Hepatic stellate cell (primary cell): ENCODE results near the gene ABI2.
A peak's percentile ranks its signal among the peaks of the same experiment; 100 is the strongest.
"Not testable (repeated sequence)": the region's sequence is repeated elsewhere in the genome, so short reads cannot be mapped to it uniquely, and the experiment has no call there.

Source experiments
- DNase-seq: peaks from one replicate; pipeline ENCODE4 v3.0.0; 2011; ENCODE audit warnings: low spot score

Gene ABI2

GRCh38 chr2:203327901-203328759 lies at the start of gene ABI2:
TSS of gene ABI2 (plus strand) at chr2:203328394. CDS start at chr2:203328515, 121 bp downstream.
- DNase-seq, result peak; percentile 94

- DNase-seq, result no peak
These were observed 48.9 kb upstream of the ABI2 start for GRCh38 chr2:203279288-203279687.

GRCh38 chr2:203280428-203281064 lies 47.6 kb upstream of the ABI2 start:
- DNase-seq, result no peak

GRCh38 chr2:203282101-203282500 lies 46.1 kb upstream of the ABI2 start:
- DNase-seq, result no peak

- no peak for DNase-seq
These were observed 41.7 kb upstream of the ABI2 start for GRCh38 chr2:203286532-203286931.

GRCh38 chr2:203301667-203302066 lies 26.5 kb upstream of the ABI2 start:
- peak; percentile 57 for DNase-seq

GRCh38 chr2:203302586-203302985 lies 25.6 kb upstream of the ABI2 start:
- DNase-seq, result not testable (repeated sequence)

GRCh38 chr2:203310688-203311436 lies 17.3 kb upstream of the ABI2 start:
- no peak for DNase-seq

- no peak for DNase-seq
These were observed 1.8 kb upstream of the ABI2 start for GRCh38 chr2:203326356-203326755.

GRCh38 chr2:203327582-203327900 lies 653 bp upstream of the ABI2 start:
- DNase-seq, result no peak

GRCh38 chr2:203328760-203329540 lies 756 bp downstream of the ABI2 start:
- DNase-seq, result peak; percentile 62

GRCh38 chr2:203330434-203330833 lies 2.2 kb downstream of the ABI2 start:
- DNase-seq, result no peak

- no peak for DNase-seq
These were observed 10.1 kb downstream of the ABI2 start for GRCh38 chr2:203338322-203338721.

GRCh38 chr2:203340791-203341487 lies 12.7 kb downstream of the ABI2 start:
- no peak for DNase-seq

- DNase-seq, result no peak
These were observed 13.6 kb downstream of the ABI2 start for GRCh38 chr2:203341741-203342310.

GRCh38 chr2:203342374-203342773 lies 14.2 kb downstream of the ABI2 start:
- not testable (repeated sequence) for DNase-seq

- no peak for DNase-seq
These were observed 16.5 kb downstream of the ABI2 start for GRCh38 chr2:203344667-203345066.

- DNase-seq, result no peak
These were observed 18.4 kb downstream of the ABI2 start for GRCh38 chr2:203346612-203347011.

GRCh38 chr2:203347375-203347774 lies 19.2 kb downstream of the ABI2 start:
- DNase-seq, result no peak

GRCh38 chr2:203352604-203353255 lies 24.5 kb downstream of the ABI2 start:
- DNase-seq, result no peak

- DNase-seq, result no peak
These were observed 26.8 kb downstream of the ABI2 start for GRCh38 chr2:203354966-203355365.
